ENCODE measurements around the gene CHST8.
A peak's percentile ranks its signal among the peaks of the same experiment; 100 is the strongest.

CHST8 gene

GRCh38 chr19:33772102-33772857 lies 150.5 kb downstream of the CHST8 start:
- no peak for DNase-seq

- no peak for DNase-seq
Observed at GRCh38 chr19:33772858-33773180, 151.1 kb downstream of the CHST8 start.

GRCh38 chr19:33773704-33774624 lies 152.2 kb downstream of the CHST8 start:
- DNase-seq = no peak

- DNase-seq = no peak
Observed at GRCh38 chr19:33774751-33775150, 153.0 kb downstream of the CHST8 start.

- no peak for DNase-seq
Observed at GRCh38 chr19:33775731-33776487, 154.2 kb downstream of the CHST8 start.

- DNase-seq = no peak
Observed at GRCh38 chr19:33777351-33777750, 155.6 kb downstream of the CHST8 start.

GRCh38 chr19:33777753-33778088 lies 156.0 kb downstream of the CHST8 start:
- no peak for DNase-seq

GRCh38 chr19:33778089-33778791 lies 156.5 kb downstream of the CHST8 start:
- peak; percentile 62 for DNase-seq

- no peak for DNase-seq
Observed at GRCh38 chr19:33779849-33780248, 158.1 kb downstream of the CHST8 start.

GRCh38 chr19:33780251-33780650 lies 158.5 kb downstream of the CHST8 start:
- DNase-seq = no peak

GRCh38 chr19:33780746-33781145 lies 159.0 kb downstream of the CHST8 start:
- no peak for DNase-seq

GRCh38 chr19:33781415-33781935 lies 159.7 kb downstream of the CHST8 start:
- DNase-seq = no peak

- no peak for DNase-seq
Observed at GRCh38 chr19:33781996-33782395, 160.2 kb downstream of the CHST8 start.

GRCh38 chr19:33784432-33784831 lies 162.7 kb downstream of the CHST8 start:
- no peak for DNase-seq

GRCh38 chr19:33785795-33786194 lies 164.0 kb downstream of the CHST8 start:
- DNase-seq = no peak

- DNase-seq = no peak
Observed at GRCh38 chr19:33788676-33789075, 166.9 kb downstream of the CHST8 start.

- DNase-seq = no peak
Observed at GRCh38 chr19:33789344-33789743, 167.6 kb downstream of the CHST8 start.

- no peak for DNase-seq
Observed at GRCh38 chr19:33794683-33795369, 173.1 kb downstream of the CHST8 start.

GRCh38 chr19:33795370-33796163 lies 173.8 kb downstream of the CHST8 start:
- DNase-seq = peak; percentile 17

- no peak for DNase-seq
Observed at GRCh38 chr19:33796164-33796875, 174.6 kb downstream of the CHST8 start, which contains the start of gene KCTD15. KCTD15 (plus strand) TSS chr19:33796870; CDS start chr19:33800455, 3,585 bp downstream.
